Astrocyte (in vitro differentiated cells and primary cell): ENCODE data around the gene MECR.

Experiments
- CTCF ChIP-seq: IDR thresholded peaks from 2 replicates; pipeline ENCODE4 v1.5.1; 2011; ENCODE audit warnings: low read depth, mild to moderate bottlenecking, inconsistent platforms, low read length, moderate library complexity; ENCODE audit not compliant: insufficient read depth
- EZH2 ChIP-seq: IDR thresholded peaks from 2 replicates; pipeline ENCODE4 v1.6.1; 2012; ENCODE audit warnings: mild to moderate bottlenecking, low read length, inconsistent platforms; ENCODE audit not compliant: insufficient read depth

- TF ChIP-seq CTCF (no peak), EZH2 (no peak)
Observed at GRCh38 chr1:29275435-29275834, 44.7 kb upstream of the MECR start.
